Right cardiac atrium (tissue), 5 donors: ENCODE data around the gene COL5A1. TPM values are rescaled to one million over a fixed set of nuclear protein-coding genes. Genes with fewer than 3 reads are reported as not detected.

Source experiments
- ATAC-seq, 2 donors: fragments of 200-7000 bp; cut with Tn5 transposase; one replicate each; pipeline versions ENCODE4 v1.8.0 to v1.9.1; 2020; ENCODE audit warnings: moderate library complexity in 2 of 2, mild to moderate bottlenecking in 1 of 2
- DNase-seq, 3 donors: peaks; one replicate each; pipeline ENCODE4 v3.0.0-alpha.2; 2020
- H3K27ac ChIP-seq: one replicate; pipeline ENCODE4 v1.5.1; 2013; ENCODE audit warnings: mild to moderate bottlenecking, low read length, control low read depth, moderate library complexity
- H3K27me3 ChIP-seq: one replicate; pipeline ENCODE4 v1.6.1; 2013; ENCODE audit not compliant: control insufficient read depth, insufficient read depth
- H3K4me1 ChIP-seq: one replicate; pipeline ENCODE4 v1.6.1; 2013; ENCODE audit warnings: low read length; ENCODE audit not compliant: control insufficient read depth, insufficient read depth
- H3K4me3 ChIP-seq: one replicate; pipeline ENCODE4 v1.5.1; 2013; ENCODE audit warnings: low read length, control low read depth
- H3K9me3 ChIP-seq: one replicate; pipeline ENCODE4 v1.6.1; 2013; ENCODE audit warnings: low read length; ENCODE audit not compliant: control insufficient read depth
- WGBS: extraction: QIAGEN DNeasy Blood & Tissue Kit; methylation state at CpG from one replicate; pipeline ENCODE4 v1.1.7; 2013; 5-methylcytosine and 5-hydroxymethylcytosine counted together
- intact Hi-C, 4 donors: fragments of 100-400 bp; cut with DNase I; formaldehyde crosslinking; loops; one replicate each; pipeline versions ENCODE4 v1.11.0 to v1.14.0; 2022 to 2023
- polyA plus RNA-seq: library from polyadenylated mRNA; stranded (reverse); fragments of 200-250 nt; gene quantifications from one replicate; pipeline ENCODE4 v1.2.3, GENCODE V29; 2013
- total RNA-seq, 4 donors: library from RNA; stranded (reverse); fragmentation: NEBNext Ultra II Directional; extraction: Animal tissue kit (Norgen Biotek cat#: 25700); gene quantifications; one replicate each; pipeline ENCODE4 v1.2.1, GENCODE V29; 2021
- donor health status: healthy with polysubstance abuse.
- donor health status: DM: no; HTN: yes; CAD: no.
- donor health status: DM: no; HTN: no; CAD: no.
- donor health status: DM: no; HTN: yes; CAD: no; lungs with severe emphysema.
- donor health status: DM: yes; HTN: yes; CAD: no.

The COL5A1 gene
- total and polyA plus RNA-seq, 5 donors: 15.4 to 35.8 (median 22.7) TPM

- WGBS: 69% methylated on average over 10 of the region's 10 CpGs
- ATAC-seq (no peak), DNase-seq (peak in 1 of 3 donors; percentile 21)
- Histone ChIP-seq H3K27ac (no peak overlapping the region), H3K4me1 (peaks cover 3% of the 10 kb centered on the region), H3K9me3 (no peaks in the 10 kb centered on the region), H3K4me3 (no peak overlapping the region), H3K27me3 (no peaks in the 10 kb centered on the region)
- intact Hi-C loops: no loop called here
These were observed 9.8 kb downstream of the COL5A1 start for GRCh38 chr9:134651226-134651905.

- H3K4me3 ChIP-seq: no peak overlapping the region
- intact Hi-C loops: no loop called here
- H3K9me3 ChIP-seq: no peaks in the 10 kb centered on the region
- no peaks in the 10 kb centered on the region for H3K4me1 ChIP-seq
- DNase-seq (peak in 1 of 3 donors; percentile 25), ATAC-seq (no peak)
- no peaks in the 10 kb centered on the region for H3K27me3 ChIP-seq
- 79% methylated on average over 28 of the region's 28 CpGs for WGBS
- H3K27ac ChIP-seq: no peak overlapping the region
These were observed 11.0 kb downstream of the COL5A1 start for GRCh38 chr9:134652291-134653225.

- Histone ChIP-seq H3K4me1 (no peaks in the 10 kb centered on the region), H3K4me3 (no peak overlapping the region), H3K27me3 (no peaks in the 10 kb centered on the region), H3K27ac (no peak overlapping the region), H3K9me3 (no peaks in the 10 kb centered on the region)
- DNase-seq (peak in 1 of 3 donors; percentile 68), ATAC-seq (peak; percentile 16 to 36)
- 67% methylated on average over 17 of the region's 17 CpGs for WGBS
- intact Hi-C loops: no loop called here
These were observed 11.8 kb downstream of the COL5A1 start for GRCh38 chr9:134653259-134654009.

GRCh38 chr9:134655101-134655500, 13.5 kb downstream of the COL5A1 start:
- intact Hi-C loops: no loop called here
- Histone ChIP-seq H3K4me3 (no peak overlapping the region), H3K27me3 (no peaks in the 10 kb centered on the region), H3K4me1 (no peaks in the 10 kb centered on the region), H3K27ac (no peak overlapping the region), H3K9me3 (no peaks in the 10 kb centered on the region)
- 69% methylated on average over 11 of the region's 11 CpGs for WGBS
- DNase-seq (peak in 1 of 3 donors; percentile 37), ATAC-seq (no peak)

- Histone ChIP-seq H3K27me3 (no peaks in the 10 kb centered on the region), H3K27ac (no peak overlapping the region), H3K4me1 (no peaks in the 10 kb centered on the region), H3K9me3 (no peaks in the 10 kb centered on the region), H3K4me3 (no peak overlapping the region)
- 64% methylated on average over 10 of the region's 10 CpGs for WGBS
- intact Hi-C loops: no loop called here
- ATAC-seq: peak in 1 of 2 donors; percentile 15
- DNase-seq: peak in 1 of 3 donors; percentile 29
These were observed 14.2 kb downstream of the COL5A1 start for GRCh38 chr9:134655586-134656333.

GRCh38 chr9:134656334-134657006, 14.9 kb downstream of the COL5A1 start:
- ATAC-seq (no peak), DNase-seq (no peak)
- Histone ChIP-seq H3K27me3 (no peaks in the 10 kb centered on the region), H3K4me3 (no peak overlapping the region), H3K9me3 (no peaks in the 10 kb centered on the region), H3K27ac (no peak overlapping the region), H3K4me1 (peaks cover 2% of the 10 kb centered on the region)
- intact Hi-C loops: no loop called here
- WGBS: 57% methylated on average over 12 of the region's 12 CpGs

- Histone ChIP-seq H3K27me3 (no peaks in the 10 kb centered on the region), H3K27ac (no peak overlapping the region), H3K4me1 (peaks cover 7% of the 10 kb centered on the region), H3K9me3 (no peaks in the 10 kb centered on the region), H3K4me3 (no peak overlapping the region)
- WGBS: 82% methylated on average over 20 of the region's 20 CpGs
- no peak for ATAC-seq
- intact Hi-C loops: no loop called here
- DNase-seq: no peak
These were observed 16.2 kb downstream of the COL5A1 start for GRCh38 chr9:134657666-134658377.

GRCh38 chr9:134658378-134658955, 16.9 kb downstream of the COL5A1 start:
- WGBS: 69% methylated on average over 19 of the region's 19 CpGs
- no peak for DNase-seq
- Histone ChIP-seq H3K9me3 (no peaks in the 10 kb centered on the region), H3K4me1 (peaks cover 7% of the 10 kb centered on the region), H3K27ac (no peak overlapping the region), H3K4me3 (no peak overlapping the region), H3K27me3 (no peaks in the 10 kb centered on the region)
- intact Hi-C loops: no loop called here
- ATAC-seq: no peak

GRCh38 chr9:134659688-134660131, 18.1 kb downstream of the COL5A1 start:
- ATAC-seq (no peak), DNase-seq (no peak)
- Histone ChIP-seq H3K27me3 (no peaks in the 10 kb centered on the region), H3K4me3 (no peak overlapping the region), H3K4me1 (peaks cover 7% of the 10 kb centered on the region), H3K27ac (no peak overlapping the region), H3K9me3 (no peaks in the 10 kb centered on the region)
- WGBS: 76% methylated on average over 14 of the region's 14 CpGs
- intact Hi-C loops: no loop called here
